ENCODE measurements around the gene MCIDAS. TPM values are rescaled to one million over a fixed set of nuclear protein-coding genes. Genes with fewer than 3 reads are reported as not detected.

Gene MCIDAS
- total RNA-seq, 4 donors from 2014 or later: not detected

DNA sequence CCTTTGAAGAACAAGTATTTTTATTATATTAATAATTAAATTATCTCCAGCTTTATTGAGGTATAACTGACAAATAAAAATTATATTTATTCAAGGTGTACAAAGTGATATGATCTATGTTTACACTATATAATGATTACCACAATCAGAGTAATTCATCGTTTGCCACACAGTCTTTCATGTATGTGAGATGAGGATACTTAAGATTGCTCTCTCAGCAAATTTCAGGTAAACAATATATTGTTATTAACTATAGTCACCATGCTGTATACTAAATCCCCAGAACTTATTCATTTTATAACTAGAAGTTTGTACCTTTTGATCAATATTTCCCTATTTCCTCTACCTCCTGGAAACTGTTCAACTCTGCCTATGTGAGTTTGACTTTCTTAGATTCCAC, 22.9 kb upstream of the MCIDAS start:
- no peak for ATAC-seq
- in situ Hi-C loops (cut with MboI; ENCODE audit: low sequenced_read_pairs in 4 of 4) (no loop called here), intact Hi-C loops (cut with DNase I; ENCODE audit: low total_unique reads) (no loop called here)
- Histone ChIP-seq H3K27me3 (no peaks in the 10 kb centered on the region), H3K4me1 (no peaks in the 10 kb centered on the region), H3K27ac (no peak overlapping the region), H3K9me3 (peaks cover 0 to 13% (median 0%) of the 10 kb centered on the region in 3 donors), H3K36me3 (peaks cover 0 to 7% of the 10 kb centered on the region in 2 donors), H3K4me3 (no peak overlapping the region)
- TF ChIP-seq, protein P1, sequence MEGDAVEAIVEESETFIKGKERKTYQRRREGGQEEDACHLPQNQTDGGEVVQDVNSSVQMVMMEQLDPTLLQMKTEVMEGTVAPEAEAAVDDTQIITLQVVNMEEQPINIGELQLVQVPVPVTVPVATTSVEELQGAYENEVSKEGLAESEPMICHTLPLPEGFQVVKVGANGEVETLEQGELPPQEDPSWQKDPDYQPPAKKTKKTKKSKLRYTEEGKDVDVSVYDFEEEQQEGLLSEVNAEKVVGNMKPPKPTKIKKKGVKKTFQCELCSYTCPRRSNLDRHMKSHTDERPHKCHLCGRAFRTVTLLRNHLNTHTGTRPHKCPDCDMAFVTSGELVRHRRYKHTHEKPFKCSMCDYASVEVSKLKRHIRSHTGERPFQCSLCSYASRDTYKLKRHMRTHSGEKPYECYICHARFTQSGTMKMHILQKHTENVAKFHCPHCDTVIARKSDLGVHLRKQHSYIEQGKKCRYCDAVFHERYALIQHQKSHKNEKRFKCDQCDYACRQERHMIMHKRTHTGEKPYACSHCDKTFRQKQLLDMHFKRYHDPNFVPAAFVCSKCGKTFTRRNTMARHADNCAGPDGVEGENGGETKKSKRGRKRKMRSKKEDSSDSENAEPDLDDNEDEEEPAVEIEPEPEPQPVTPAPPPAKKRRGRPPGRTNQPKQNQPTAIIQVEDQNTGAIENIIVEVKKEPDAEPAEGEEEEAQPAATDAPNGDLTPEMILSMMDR (IDR thresholded peaks at IDR 0.05 in 4 of 5, conservative IDR thresholded peaks at IDR 0.05 in 1 of 5): no peak
- no peak for TF ChIP-seq POLR2A (IDR thresholded peaks at IDR 0.05)
- no peak for DNase-seq

- Histone ChIP-seq H3K4me3 (no peak overlapping the region), H3K27me3 (peaks cover 8 to 16% (median 14%) of the 10 kb centered on the region in 3 donors), H3K4me1 (no peaks in the 10 kb centered on the region), H3K27ac (no peak overlapping the region), H3K36me3 (no peaks in the 10 kb centered on the region), H3K9me3 (no peaks in the 10 kb centered on the region)
- intact Hi-C loops (cut with DNase I; ENCODE audit: low total_unique reads): no loop called here
- in situ Hi-C loops (cut with MboI; ENCODE audit: low sequenced_read_pairs in 4 of 4): no loop called here
- TF ChIP-seq, protein P1 (IDR thresholded peaks at IDR 0.05 in 4 of 5, conservative IDR thresholded peaks at IDR 0.05 in 1 of 5): no peak
- TF ChIP-seq POLR2A (IDR thresholded peaks at IDR 0.05): no peak
- no peak for ATAC-seq
- no peak for DNase-seq
Measured at GRCh38 chr5:55241746-55242145, 14.6 kb upstream of the MCIDAS start.

- no peaks in the 10 kb centered on the region for H3K36me3 ChIP-seq
- ATAC-seq (no peak), DNase-seq (no peak)
- intact Hi-C loops (cut with DNase I; ENCODE audit: low total_unique reads) (no loop called here), in situ Hi-C loops (cut with MboI; ENCODE audit: low sequenced_read_pairs in 4 of 4) (loop anchor here in 1 of 4 donors (5.0 kb wide), 1 partner anchor 64 kb away; the partner anchor contains the start of gene CDC20B)
- TF ChIP-seq POLR2A (IDR thresholded peaks at IDR 0.05): no peak
- TF ChIP-seq, protein P1 (IDR thresholded peaks at IDR 0.05 in 4 of 5, conservative IDR thresholded peaks at IDR 0.05 in 1 of 5): no peak
- H3K27ac ChIP-seq: no peak overlapping the region
- no peak overlapping the region for H3K4me3 ChIP-seq
- H3K9me3 ChIP-seq: no peaks in the 10 kb centered on the region
- peaks cover 52 to 63% (median 54%) of the 10 kb centered on the region in 3 donors for H3K27me3 ChIP-seq
- peaks cover 20 to 25% of the 10 kb centered on the region in 2 donors for H3K4me1 ChIP-seq
Measured at GRCh38 chr5:55236800-55237199, 9.7 kb upstream of the MCIDAS start.

DNA sequence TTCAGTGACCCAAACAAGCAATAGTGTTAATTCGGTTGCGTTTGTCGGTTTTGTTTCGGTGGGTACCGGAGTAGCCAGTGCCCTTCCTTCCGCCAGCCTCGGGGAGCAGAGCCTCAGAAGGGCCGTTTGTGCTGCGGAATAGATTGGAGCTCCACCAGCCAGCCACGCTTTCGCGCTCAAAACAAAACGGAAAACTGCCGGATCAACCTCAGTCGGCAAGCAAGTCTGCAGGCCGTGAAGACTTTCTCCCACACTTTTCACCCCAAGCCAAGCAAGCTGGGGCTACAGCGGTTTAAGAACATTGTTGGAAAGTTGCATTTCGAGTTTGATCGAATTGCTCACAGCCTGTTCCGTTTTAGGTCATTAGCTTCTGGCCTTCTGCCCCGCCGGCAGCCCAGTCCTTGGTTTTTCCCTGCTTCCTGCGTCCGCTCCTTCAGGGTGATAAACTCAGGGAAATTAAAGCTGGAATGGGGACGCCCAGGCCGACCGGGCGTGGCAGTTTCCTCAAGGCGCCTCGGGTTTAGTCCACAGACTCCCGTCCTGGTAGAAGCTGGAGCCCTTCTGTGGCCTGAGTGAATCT, 7.1 kb upstream of the MCIDAS start:
- ATAC-seq (no peak), DNase-seq (no peak)
- H3K36me3 ChIP-seq: no peaks in the 10 kb centered on the region
- H3K9me3 ChIP-seq: no peaks in the 10 kb centered on the region
- intact Hi-C loops (cut with DNase I; ENCODE audit: low total_unique reads) (no loop called here), in situ Hi-C loops (cut with MboI; ENCODE audit: low sequenced_read_pairs in 4 of 4) (no loop called here)
- H3K4me3 ChIP-seq: peak overlapping the region; percentile 55 to 90 (median 60)
- TF ChIP-seq, protein P1 (IDR thresholded peaks at IDR 0.05 in 4 of 5, conservative IDR thresholded peaks at IDR 0.05 in 1 of 5): no peak
- no peak for TF ChIP-seq POLR2A (IDR thresholded peaks at IDR 0.05)
- peaks cover 75 to 80% (median 79%) of the 10 kb centered on the region in 3 donors for H3K27me3 ChIP-seq
- H3K4me1 ChIP-seq: peaks cover 30 to 32% of the 10 kb centered on the region in 2 donors
- no peak overlapping the region for H3K27ac ChIP-seq
